ENCODE measurements around the gene MYO10.
A peak's percentile ranks its signal among the peaks of the same experiment; 100 is the strongest.

Gene MYO10

GRCh38 chr5:16936989-16937438, 926 bp upstream of the MYO10 start:
- DNase-seq (ENCODE audit: extremely low read depth, insufficient read length) = no peak
- H3K4me3 ChIP-seq (replicated peaks; ENCODE audit: low read depth, low read length) = no peak overlapping the region
- H3K27me3 ChIP-seq (replicated peaks; ENCODE audit: control insufficient read depth, insufficient read depth, low read length) = no peaks in the 10 kb centered on the region; the same call in 1 of the 2 replicates
- no peaks in the 10 kb centered on the region for H3K36me3 ChIP-seq (ENCODE audit: control insufficient read depth, insufficient read depth, low read length)
- no peak for TF ChIP-seq CTCF (IDR thresholded peaks at IDR 0.05; ENCODE audit: insufficient read depth, low read length, poor library complexity, severe bottlenecking)

DNA sequence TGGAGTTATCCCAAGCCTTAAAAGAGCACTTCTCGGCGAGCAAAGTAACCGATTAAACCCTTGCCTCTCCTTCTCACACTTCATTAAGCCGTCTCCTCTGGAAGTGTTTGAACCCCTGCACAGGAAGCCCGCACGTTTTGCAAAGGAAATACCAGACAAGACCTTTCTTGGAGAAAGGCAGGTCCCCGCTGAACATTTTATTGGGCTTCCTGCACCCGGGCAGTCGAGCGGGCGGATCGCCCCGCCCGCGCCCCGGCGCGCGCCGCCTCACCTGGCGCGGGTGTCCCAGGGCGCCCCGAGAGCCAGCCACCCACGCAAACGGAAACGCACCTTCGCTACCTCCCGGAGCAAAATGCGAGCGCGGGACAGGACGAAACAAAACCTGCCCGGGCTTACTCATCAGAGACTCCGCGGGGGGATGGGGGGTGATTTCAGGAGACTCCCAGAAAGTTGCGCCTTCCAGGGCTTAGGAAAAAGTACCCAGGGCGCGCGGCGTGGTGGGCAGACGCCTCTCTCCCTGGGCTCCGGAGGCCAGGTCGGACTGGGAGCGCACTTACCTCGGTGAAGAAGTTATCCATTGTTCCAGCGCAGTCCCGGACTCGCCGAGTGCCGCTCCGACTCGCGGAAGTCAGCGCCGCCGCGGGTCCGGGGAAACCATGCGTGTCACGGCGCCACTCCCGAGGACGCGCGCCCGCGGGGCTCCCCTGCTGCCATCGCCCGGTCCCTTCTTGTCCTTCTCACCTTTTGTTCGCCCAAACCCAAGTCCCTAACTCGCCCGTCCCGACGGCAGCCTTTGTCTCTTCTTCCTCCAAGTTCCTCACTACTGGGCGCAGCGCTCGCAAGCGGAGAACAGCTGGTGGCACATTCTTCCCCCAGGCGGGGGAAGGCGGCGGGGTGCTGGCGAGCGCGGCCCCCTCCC, 598 bp downstream of the MYO10 start:
- no peak for TF ChIP-seq CTCF (IDR thresholded peaks at IDR 0.05; ENCODE audit: insufficient read depth, low read length, poor library complexity, severe bottlenecking)
- no peaks in the 10 kb centered on the region for H3K36me3 ChIP-seq (ENCODE audit: control insufficient read depth, insufficient read depth, low read length)
- peak; percentile 38 for DNase-seq (ENCODE audit: extremely low read depth, insufficient read length)
- H3K27me3 ChIP-seq (replicated peaks; ENCODE audit: control insufficient read depth, insufficient read depth, low read length) = no peaks in the 10 kb centered on the region; the same call in 1 of the 2 replicates
- H3K4me3 ChIP-seq (replicated peaks; ENCODE audit: low read depth, low read length) = no peak overlapping the region

GRCh38 chr5:16934677-16935153, 1.4 kb downstream of the MYO10 start:
- no peak for TF ChIP-seq CTCF (IDR thresholded peaks at IDR 0.05; ENCODE audit: insufficient read depth, low read length, poor library complexity, severe bottlenecking)
- Histone ChIP-seq H3K4me3 (replicated peaks; ENCODE audit: low read depth, low read length) (no peak overlapping the region), H3K27me3 (replicated peaks; ENCODE audit: control insufficient read depth, insufficient read depth, low read length) (no peaks in the 10 kb centered on the region; the same call in 1 of the 2 replicates), H3K36me3 (ENCODE audit: control insufficient read depth, insufficient read depth, low read length) (no peaks in the 10 kb centered on the region)
- DNase-seq (ENCODE audit: extremely low read depth, insufficient read length) = no peak

- DNase-seq (ENCODE audit: extremely low read depth, insufficient read length) = peak; percentile 3
- no peak overlapping the region for H3K4me3 ChIP-seq (replicated peaks; ENCODE audit: low read depth, low read length)
- peak; percentile 56 for TF ChIP-seq CTCF (IDR thresholded peaks at IDR 0.05; ENCODE audit: insufficient read depth, low read length, poor library complexity, severe bottlenecking)
- no peaks in the 10 kb centered on the region for H3K36me3 ChIP-seq (ENCODE audit: control insufficient read depth, insufficient read depth, low read length)
- no peaks in the 10 kb centered on the region; the same call in 1 of the 2 replicates for H3K27me3 ChIP-seq (replicated peaks; ENCODE audit: control insufficient read depth, insufficient read depth, low read length)
Measured at GRCh38 chr5:16934123-16934522, 2.0 kb downstream of the MYO10 start.

- no peak for TF ChIP-seq CTCF (IDR thresholded peaks at IDR 0.05; ENCODE audit: insufficient read depth, low read length, poor library complexity, severe bottlenecking)
- no peak overlapping the region for H3K4me3 ChIP-seq (replicated peaks; ENCODE audit: low read depth, low read length)
- no peaks in the 10 kb centered on the region; the same call in 1 of the 2 replicates for H3K27me3 ChIP-seq (replicated peaks; ENCODE audit: control insufficient read depth, insufficient read depth, low read length)
- no peaks in the 10 kb centered on the region for H3K36me3 ChIP-seq (ENCODE audit: control insufficient read depth, insufficient read depth, low read length)
- no peak for DNase-seq (ENCODE audit: extremely low read depth, insufficient read length)
Measured at GRCh38 chr5:16933337-16933736, 2.8 kb downstream of the MYO10 start.

All from GM06990 (cell line).